OCI-LY3 (cell line): ENCODE data around the gene PARPBP.

Experiments
- CTCF ChIP-seq: fragments of 200-600, 300-600 bp; sonication (generic); IDR thresholded peaks from 2 replicates; pipeline ENCODE4 v1.5.1; 2014; ENCODE audit warnings: antibody characterized with exemption, low read length, low read depth
- EZH2phosphoT487 ChIP-seq: fragments of 200-600 bp; shearing (Covaris generic); IDR thresholded peaks from 2 replicates; pipeline ENCODE4 v1.6.1; 2018; ENCODE audit warnings: antibody characterized with exemption, mixed run types, low read depth

DNA sequence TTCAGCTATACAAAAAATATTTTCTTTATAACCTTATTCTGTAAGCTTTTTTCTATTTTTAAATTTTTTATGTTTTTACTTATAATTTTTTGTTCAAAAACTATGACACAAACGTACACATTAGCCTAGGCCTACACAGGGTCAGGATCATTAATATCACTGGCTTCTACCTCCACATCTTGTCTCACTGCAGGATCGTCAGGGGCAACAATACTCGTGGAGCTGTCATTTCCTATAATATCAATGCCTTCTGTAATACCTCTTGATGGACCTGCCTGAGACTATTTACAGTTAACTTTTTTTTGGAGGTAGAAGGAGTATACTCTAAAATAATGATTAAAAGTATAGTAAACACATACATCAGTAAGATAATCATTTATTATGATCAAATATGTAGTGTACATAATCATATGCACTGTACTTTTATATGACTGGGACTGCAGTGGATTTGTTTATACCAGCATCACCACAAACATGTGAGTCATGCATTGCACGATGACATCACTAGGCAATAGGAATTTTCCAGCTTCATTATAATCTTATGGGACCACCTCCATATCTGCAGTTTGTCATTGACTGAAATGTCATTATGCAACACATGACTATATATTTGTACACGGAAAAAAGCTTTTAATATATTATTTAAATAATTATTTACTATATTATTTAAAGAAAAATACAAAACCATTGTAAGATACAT, 96.2 kb downstream of the PARPBP start:
- TF ChIP-seq CTCF, result no peak
- TF ChIP-seq EZH2phosphoT487, result no peak
